HG02678 (cell line): ENCODE measurements around the gene POLD1.

Source experiments
- ATAC-seq: cut with Tn5 transposase; IDR thresholded peaks from one replicate; pipeline ENCODE4 v1.9.1; 2021; ENCODE audit warnings: mild to moderate bottlenecking, moderate library complexity; ENCODE audit not compliant: unreplicated experiment

The POLD1 gene

GRCh38 chr19:50461066-50461875 lies 77.1 kb downstream of the POLD1 start:
- no peak for ATAC-seq

DNA sequence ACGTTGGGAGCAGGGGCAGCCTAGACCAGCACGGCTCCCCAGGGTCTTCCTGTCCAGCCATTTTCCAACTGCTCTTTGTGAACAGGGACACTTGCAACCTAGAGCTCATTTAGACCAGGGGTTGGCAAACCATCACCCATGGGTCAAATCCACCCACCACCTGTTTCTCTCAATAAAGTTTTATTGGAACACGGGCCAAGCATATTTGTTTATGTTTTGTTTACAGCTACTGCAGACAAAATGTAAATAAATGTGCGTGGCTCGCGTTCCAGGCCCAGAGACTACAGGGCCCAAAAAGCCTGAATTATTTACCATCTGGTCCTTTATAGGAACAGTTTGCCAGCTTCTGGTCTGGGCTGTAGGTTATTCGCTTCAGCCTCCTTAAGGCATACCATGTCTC lies 78.8 kb downstream of the POLD1 start:
- no peak for ATAC-seq

DNA sequence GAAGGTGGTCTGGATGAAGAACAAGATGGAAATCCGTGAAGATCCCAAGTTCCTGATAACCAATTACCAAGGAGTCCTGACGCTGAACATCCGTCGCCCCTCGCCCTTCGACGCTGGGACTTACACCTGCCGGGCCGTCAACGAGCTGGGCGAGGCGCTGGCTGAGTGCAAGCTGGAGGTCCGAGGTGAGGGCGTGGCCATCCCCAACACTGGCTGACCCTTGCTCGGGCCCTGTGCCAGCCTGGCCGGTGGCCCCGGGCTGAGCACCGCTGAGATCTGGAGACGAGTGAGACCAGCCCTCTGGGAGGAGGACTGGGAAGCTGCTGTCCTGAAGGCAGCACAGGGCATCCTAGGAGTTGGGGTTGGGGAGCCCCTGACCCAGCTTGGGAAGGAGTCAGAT lies 80.2 kb downstream of the POLD1 start:
- ATAC-seq: no peak

- ATAC-seq: no peak
These were observed 80.9 kb downstream of the POLD1 start for GRCh38 chr19:50465000-50465399.

DNA sequence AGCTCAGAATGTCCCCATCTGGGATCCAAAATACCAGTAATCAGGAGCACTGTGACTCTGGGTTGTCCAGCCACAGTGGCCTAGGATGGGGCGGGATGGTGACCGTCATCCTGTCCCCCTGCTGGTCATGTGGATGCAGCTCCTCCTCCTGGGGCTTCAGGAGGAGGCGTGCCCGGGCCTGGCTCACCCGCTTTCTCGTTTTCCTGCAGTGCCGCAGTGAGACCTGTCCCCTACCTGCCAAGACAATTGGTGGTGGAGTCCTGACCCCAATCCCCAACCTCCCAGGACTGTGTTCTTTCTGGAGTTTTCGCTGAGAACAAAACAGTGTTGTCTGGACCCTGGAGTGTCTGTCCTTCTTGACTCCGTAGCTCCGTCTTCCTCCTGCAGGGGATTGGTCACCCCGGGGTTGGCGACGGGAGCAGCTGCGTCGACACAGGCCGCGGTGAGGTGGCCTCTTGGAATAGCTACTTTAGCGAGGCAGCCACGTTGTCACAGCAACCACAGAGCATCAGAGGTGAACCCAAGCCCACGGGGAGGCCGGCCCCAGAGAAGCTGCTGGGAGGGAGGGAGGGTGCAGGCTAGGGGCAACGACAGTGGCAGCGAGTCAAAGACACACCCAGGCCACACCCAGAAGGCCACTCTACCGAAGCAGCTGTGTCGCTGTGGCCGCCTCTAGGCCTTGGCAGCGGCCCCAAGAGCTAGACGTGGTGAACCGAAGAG lies 82.0 kb downstream of the POLD1 start:
- ATAC-seq: no peak

- ATAC-seq: no peak
These were observed 82.5 kb downstream of the POLD1 start for GRCh38 chr19:50466706-50467039.

DNA sequence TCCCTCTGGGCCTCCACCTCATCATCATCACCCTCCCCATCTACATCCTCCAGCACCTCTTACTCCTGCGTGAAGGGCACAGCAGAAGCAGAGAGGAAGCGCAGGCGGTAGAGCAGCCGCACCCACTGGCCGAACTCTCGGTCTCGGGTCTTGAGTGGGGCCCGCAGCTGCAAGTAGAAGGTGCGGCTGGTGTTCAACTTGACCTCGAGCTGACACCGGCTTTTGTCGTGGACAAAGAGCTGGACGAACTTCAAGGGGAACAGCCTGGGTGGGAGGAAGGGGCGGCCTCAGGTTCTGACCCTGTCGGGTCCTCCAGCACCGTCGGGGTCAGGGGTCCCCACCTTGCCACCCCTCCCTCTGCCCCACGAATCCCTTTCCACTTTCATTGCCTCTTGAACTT lies 83.4 kb downstream of the POLD1 start:
- no peak for ATAC-seq
